MCF 10A (cell line): ENCODE data around the gene DNAJA3. TPM values are rescaled to one million over a fixed set of nuclear protein-coding genes. Genes with fewer than 3 reads are reported as not detected.

Experiments used
- BruUV-seq: library from RNA; stranded (reverse); fragments of 400-500 nt; replicated peaks from 2 replicates; lab custom pipeline; 2021; lab: Mats Ljungman, UMichigan
- CTCF ChIA-PET: fragments of 300-600 bp; sonication (Branson Sonifier 250); formaldehyde crosslinking; extraction: SDS; loops from one replicate; lab custom pipeline; 2021; ENCODE audit warnings: antibody characterized with exemption, inconsistent platforms; lab: Yijun Ruan, JAX
- POLR2A ChIA-PET: fragments of 300-600, 350-650 bp; sonication (Branson Sonifier 250); formaldehyde crosslinking; extraction: SDS; loops from one replicate; lab custom pipeline; 2020; ENCODE audit warnings: antibody characterized with exemption, inconsistent platforms; lab: Yijun Ruan, JAX
- DNase-seq: peaks from one replicate; pipeline ENCODE4 v3.0.0-alpha.2; 2018; ENCODE audit not compliant: unreplicated experiment
- H3K27ac Mint-ChIP-seq: one replicate; pipeline ENCODE4 v1.8.0; 2022; ENCODE audit warnings: mild to moderate bottlenecking, low read depth, mixed read lengths; ENCODE audit not compliant: unreplicated experiment
- H3K27me3 Mint-ChIP-seq: one replicate; pipeline ENCODE4 v1.8.0; 2022; ENCODE audit warnings: mixed read lengths; ENCODE audit not compliant: insufficient read depth, unreplicated experiment
- H3K36me3 Mint-ChIP-seq: one replicate; pipeline ENCODE4 v1.8.0; 2022; ENCODE audit warnings: mild to moderate bottlenecking, moderate library complexity, mixed read lengths; ENCODE audit not compliant: insufficient read depth, unreplicated experiment
- H3K4me1 Mint-ChIP-seq: one replicate; pipeline ENCODE4 v1.8.0; 2022; ENCODE audit warnings: mixed read lengths; ENCODE audit not compliant: insufficient read depth, unreplicated experiment
- H3K4me3 Mint-ChIP-seq: one replicate; pipeline ENCODE4 v1.8.0; 2022; ENCODE audit warnings: mild to moderate bottlenecking, moderate library complexity, mixed read lengths; ENCODE audit not compliant: unreplicated experiment
- H3K9me3 Mint-ChIP-seq: one replicate; pipeline ENCODE4 v1.8.0; 2022; ENCODE audit warnings: mixed read lengths; ENCODE audit not compliant: unreplicated experiment
- intact Hi-C: fragments of 100-400 bp; cut with micrococcal nuclease; formaldehyde crosslinking; loops from 2 replicates; pipeline ENCODE4 v1.14.1; 2022
- total RNA-seq: library from RNA; stranded (reverse); gene quantifications from 2 replicates; pipeline ENCODE4 v1.2.3, GENCODE V29; 2022
- TF ChIP-seq, protein P1 (sequence below): fragments of 200-600 bp; IDR thresholded peaks from one replicate; pipeline ENCODE4 v1.8.0; 2022; ENCODE audit warnings: antibody characterized with exemption, mild to moderate bottlenecking; ENCODE audit not compliant: unreplicated experiment

DNAJA3 gene
- total RNA-seq, 1 experiment from 2014 or later: 101 TPM

DNA sequence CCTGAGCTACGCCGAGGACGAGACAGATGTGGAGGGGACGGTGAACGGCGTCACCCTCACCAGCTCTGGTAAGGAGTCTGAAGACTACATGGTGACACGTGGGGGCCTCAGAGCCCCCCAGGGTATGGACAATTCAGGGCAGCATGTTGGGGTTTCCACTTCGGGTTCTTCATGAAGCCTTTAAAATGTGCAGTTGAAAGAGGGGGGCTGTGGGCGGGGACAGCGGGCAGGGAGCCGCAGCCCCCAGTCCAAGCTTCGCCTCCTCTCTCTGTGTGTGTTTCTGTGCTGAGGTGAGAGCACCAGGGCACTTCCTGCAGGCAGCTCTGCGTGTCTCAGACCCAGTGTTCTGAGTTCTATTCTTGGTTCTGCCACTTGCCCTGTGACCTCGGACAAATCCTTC is 24.8 kb downstream of the DNAJA3 start:
- Mint-ChIP-seq H3K27ac (no peak overlapping the region), H3K4me1 (no peaks in the 10 kb centered on the region), H3K27me3 (no peaks in the 10 kb centered on the region), H3K36me3 (peaks cover 97% of the 10 kb centered on the region), H3K9me3 (no peaks in the 10 kb centered on the region), H3K4me3 (no peak overlapping the region)
- ChIA-PET CTCF (interaction anchor here (0.6 to 1.1 kb wide), 3 partner anchors 11 to 343 kb away, joined by 4 to 6 read pairs (median 4); no protein-coding TSS in a partner anchor), POLR2A (interaction anchor here (1.1 to 1.9 kb wide), 3 partner anchors 9 to 24 kb away, joined by 3 to 6 read pairs (median 4); partner anchors contain the start of gene NMRAL1)
- TF ChIP-seq, protein P1, sequence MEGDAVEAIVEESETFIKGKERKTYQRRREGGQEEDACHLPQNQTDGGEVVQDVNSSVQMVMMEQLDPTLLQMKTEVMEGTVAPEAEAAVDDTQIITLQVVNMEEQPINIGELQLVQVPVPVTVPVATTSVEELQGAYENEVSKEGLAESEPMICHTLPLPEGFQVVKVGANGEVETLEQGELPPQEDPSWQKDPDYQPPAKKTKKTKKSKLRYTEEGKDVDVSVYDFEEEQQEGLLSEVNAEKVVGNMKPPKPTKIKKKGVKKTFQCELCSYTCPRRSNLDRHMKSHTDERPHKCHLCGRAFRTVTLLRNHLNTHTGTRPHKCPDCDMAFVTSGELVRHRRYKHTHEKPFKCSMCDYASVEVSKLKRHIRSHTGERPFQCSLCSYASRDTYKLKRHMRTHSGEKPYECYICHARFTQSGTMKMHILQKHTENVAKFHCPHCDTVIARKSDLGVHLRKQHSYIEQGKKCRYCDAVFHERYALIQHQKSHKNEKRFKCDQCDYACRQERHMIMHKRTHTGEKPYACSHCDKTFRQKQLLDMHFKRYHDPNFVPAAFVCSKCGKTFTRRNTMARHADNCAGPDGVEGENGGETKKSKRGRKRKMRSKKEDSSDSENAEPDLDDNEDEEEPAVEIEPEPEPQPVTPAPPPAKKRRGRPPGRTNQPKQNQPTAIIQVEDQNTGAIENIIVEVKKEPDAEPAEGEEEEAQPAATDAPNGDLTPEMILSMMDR: no peak
- intact Hi-C loops: no loop called here
- no TSS peak for BruUV-seq
- no peak for DNase-seq

DNA sequence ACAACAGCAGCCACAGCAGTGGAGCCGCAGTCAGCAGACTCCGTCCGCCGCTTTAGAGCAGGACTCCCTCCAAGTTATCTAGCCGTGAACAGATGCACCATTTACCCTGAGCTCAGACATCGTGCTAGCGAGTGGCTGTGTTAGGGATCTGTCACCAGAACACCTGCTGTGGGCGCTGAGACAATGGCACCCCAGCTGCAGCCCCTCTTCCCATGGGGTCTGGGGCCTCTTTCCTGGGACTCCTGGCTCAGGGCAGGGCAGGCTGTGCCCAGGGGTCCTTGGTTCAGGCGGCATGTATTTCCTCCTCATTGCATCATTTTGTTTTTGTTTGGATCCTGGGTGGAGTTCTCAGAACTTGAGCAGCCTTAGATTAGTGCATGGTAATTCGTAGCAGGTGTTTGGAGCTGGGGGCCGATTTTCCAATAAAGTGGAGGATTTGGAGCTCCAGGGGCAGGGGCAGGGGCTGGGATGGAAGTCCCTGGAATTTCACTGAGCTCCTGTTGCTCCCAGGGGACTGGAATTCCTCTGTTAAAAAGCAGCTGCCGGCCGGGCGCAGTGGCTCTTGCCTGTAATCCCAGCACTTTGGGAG is 25.4 kb downstream of the DNAJA3 start:
- BruUV-seq: no TSS peak

DNA sequence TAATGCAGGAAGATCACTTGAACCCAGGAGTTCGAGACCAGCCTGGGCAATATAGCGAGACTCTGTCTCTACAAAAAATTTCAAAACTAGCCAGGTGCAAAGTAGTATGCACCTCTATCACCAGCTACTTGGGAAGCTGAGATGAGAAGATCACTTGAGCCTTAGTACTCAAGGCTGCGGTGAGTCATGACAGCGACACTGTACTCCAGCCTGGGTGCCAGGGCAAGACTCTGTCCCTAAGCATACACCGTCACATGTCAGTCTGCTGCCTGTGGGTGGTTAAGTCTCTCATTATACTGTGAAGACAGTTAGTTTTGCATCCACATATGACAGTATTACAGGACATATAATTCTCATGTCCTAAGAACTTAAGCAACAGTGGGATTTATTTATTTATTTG is 27.0 kb downstream of the DNAJA3 start:
- TF ChIP-seq, protein P1: no peak

More for the DNA sequence above, 25.4 kb downstream of the DNAJA3 start:
- Mint-ChIP-seq H3K27ac (no peak overlapping the region), H3K9me3 (no peaks in the 10 kb centered on the region), H3K27me3 (no peaks in the 10 kb centered on the region), H3K36me3 (peaks cover 97% of the 10 kb centered on the region), H3K4me3 (no peak overlapping the region), H3K4me1 (no peaks in the 10 kb centered on the region)
- POLR2A ChIA-PET: interaction anchor here (1.1 to 1.9 kb wide), 2 partner anchors 8 to 10 kb away, joined by 3 to 6 read pairs; no protein-coding TSS in a partner anchor
- DNase-seq: no peak
- CTCF ChIA-PET: interaction anchor here (0.6 to 1.1 kb wide), 2 partner anchors 11 to 343 kb away, joined by 4 to 6 read pairs; no protein-coding TSS in a partner anchor
- intact Hi-C loops: no loop called here
- TF ChIP-seq, protein P1: no peak

DNA sequence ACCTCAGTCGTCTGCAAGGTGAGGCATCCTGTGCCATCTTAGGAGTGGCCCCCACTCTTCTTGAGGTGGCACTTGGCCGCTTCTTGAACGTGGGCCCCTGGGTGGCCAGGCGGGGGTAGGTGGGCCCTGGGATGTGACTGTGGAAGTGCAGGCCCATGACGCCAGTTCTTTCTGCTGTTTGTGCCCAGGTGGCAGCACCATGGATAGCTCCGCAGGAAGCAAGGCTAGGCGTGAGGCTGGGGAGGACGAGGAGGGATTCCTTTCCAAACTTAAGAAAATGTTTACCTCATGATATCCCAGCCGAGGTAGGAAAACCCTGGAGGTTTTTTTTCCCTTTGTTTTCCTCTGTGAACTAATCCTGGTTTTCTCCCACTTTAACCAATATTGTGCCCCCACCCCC is 29.0 kb downstream of the DNAJA3 start:
- BruUV-seq: no TSS peak
- ChIA-PET POLR2A (interaction anchor here (0.8 kb wide), 1 partner anchor 14 kb away, joined by 3 read pairs; no protein-coding TSS in a partner anchor), CTCF (interaction anchor here (0.5 kb wide), 1 partner anchor 257 kb away, joined by 5 read pairs; no protein-coding TSS in a partner anchor)
- no peak overlapping the region for H3K4me3 Mint-ChIP-seq
- TF ChIP-seq, protein P1: no peak
- intact Hi-C loops: no loop called here
- H3K9me3 Mint-ChIP-seq: no peaks in the 10 kb centered on the region
- H3K27ac Mint-ChIP-seq: no peak overlapping the region
- H3K4me1 Mint-ChIP-seq: peaks cover 7% of the 10 kb centered on the region
- H3K27me3 Mint-ChIP-seq: no peaks in the 10 kb centered on the region
- peaks cover 94% of the 10 kb centered on the region for H3K36me3 Mint-ChIP-seq
- no peak for DNase-seq

More for the DNA sequence above, 27.0 kb downstream of the DNAJA3 start:
- intact Hi-C loops: no loop called here
- no peak for DNase-seq
- H3K27ac Mint-ChIP-seq: no peak overlapping the region
- H3K9me3 Mint-ChIP-seq: no peaks in the 10 kb centered on the region
- H3K27me3 Mint-ChIP-seq: no peaks in the 10 kb centered on the region
- no peak overlapping the region for H3K4me3 Mint-ChIP-seq
- ChIA-PET POLR2A (interaction anchor here (0.7 to 1.3 kb wide), 2 partner anchors 12 to 47 kb away, joined by 3 read pairs; no protein-coding TSS in a partner anchor), CTCF (no interaction called here)
- peaks cover 96% of the 10 kb centered on the region for H3K36me3 Mint-ChIP-seq
- no peaks in the 10 kb centered on the region for H3K4me1 Mint-ChIP-seq
- no TSS peak for BruUV-seq
